Ascending aorta (tissue), 2 donors: ENCODE data around the gene B3GLCT. TPM values are rescaled to one million over a fixed set of nuclear protein-coding genes. Genes with fewer than 3 reads are reported as not detected.

Experiments
- DNase-seq, 2 donors: peaks; one replicate each; pipeline ENCODE4 v3.0.0-alpha.2; 2019; ENCODE audit warnings: low spot score in 2 of 2
- H3K27ac ChIP-seq, 2 donors: fragments of 200-600 bp; sonication (generic); one replicate each; pipeline ENCODE4 v1.5.1; 2016 to 2017; ENCODE audit warnings: mild to moderate bottlenecking in 1 of 2
- H3K27me3 ChIP-seq: fragments of 200-600 bp; sonication (generic); one replicate; pipeline ENCODE4 v1.5.1; 2017
- H3K36me3 ChIP-seq, 2 donors: fragments of 200-600 bp; sonication (generic); one replicate each; pipeline ENCODE4 v1.5.1; 2016
- H3K4me1 ChIP-seq, 2 donors: fragments of 200-600 bp; sonication (generic); one replicate each; pipeline ENCODE4 v1.5.1; 2016 to 2017; ENCODE audit warnings: mild to moderate bottlenecking in 1 of 2
- H3K4me3 ChIP-seq, 2 donors: fragments of 200-600 bp; sonication (generic); one replicate each; pipeline ENCODE4 v1.5.1; 2016 to 2017; ENCODE audit warnings: mild to moderate bottlenecking in 1 of 2
- H3K9me3 ChIP-seq, 2 donors: fragments of 200-600 bp; sonication (generic); one replicate each; pipeline ENCODE4 v1.5.1; 2016
- CTCF ChIP-seq, 3 experiments: fragments of 200-600 bp in 2 of 3; fragments of 450-650 bp in 1 of 3; sonication (generic) in 2 of 3; IDR thresholded peaks; one replicate each; pipeline ENCODE4 v1.5.1; 2016 to 2019; ENCODE audit warnings: antibody characterized with exemption in 3 of 3, mild to moderate bottlenecking in 1 of 3, moderate library complexity in 1 of 3
- intact Hi-C: fragments of 100-400 bp; cut with DNase I; formaldehyde crosslinking; loops from one replicate; pipeline ENCODE4 v1.15.1; 2023
- total RNA-seq: library from RNA; depleted of rRNA; stranded (reverse); fragments of >200 nt; gene quantifications from one replicate; pipeline ENCODE4 v1.1.0, GENCODE V29; 2016

B3GLCT gene
- total RNA-seq, 1 donor from 2014 or later = 8.8 TPM

- Histone ChIP-seq H3K27me3 (no peaks in the 10 kb centered on the region), H3K9me3 (no peaks in the 10 kb centered on the region), H3K36me3 (no peaks in the 10 kb centered on the region), H3K4me3 (no peak overlapping the region), H3K4me1 (no peaks in the 10 kb centered on the region), H3K27ac (no peak overlapping the region)
- no peak for DNase-seq
- no peak for TF ChIP-seq CTCF (IDR thresholded peaks at IDR 0.05)
- intact Hi-C loops = no loop called here
These were observed 161.9 kb downstream of the B3GLCT start for GRCh38 chr13:31361673-31362072.

GRCh38 chr13:31365630-31366029 is 165.9 kb downstream of the B3GLCT start:
- no peak for TF ChIP-seq CTCF (IDR thresholded peaks at IDR 0.05)

GRCh38 chr13:31367410-31367809 is 167.6 kb downstream of the B3GLCT start:
- TF ChIP-seq CTCF (IDR thresholded peaks at IDR 0.05) = no peak
- DNase-seq = no peak
- intact Hi-C loops = no loop called here

More at GRCh38 chr13:31365630-31366029, 165.9 kb downstream of the B3GLCT start:
- Histone ChIP-seq H3K27ac (no peak overlapping the region), H3K4me3 (no peak overlapping the region), H3K4me1 (no peaks in the 10 kb centered on the region), H3K27me3 (no peaks in the 10 kb centered on the region), H3K36me3 (no peaks in the 10 kb centered on the region), H3K9me3 (no peaks in the 10 kb centered on the region)
- no peak for DNase-seq
- intact Hi-C loops = no loop called here

GRCh38 chr13:31369213-31369612 is 169.4 kb downstream of the B3GLCT start:
- H3K9me3 ChIP-seq = no peaks in the 10 kb centered on the region
- no peak for TF ChIP-seq CTCF (IDR thresholded peaks at IDR 0.05)
- no peaks in the 10 kb centered on the region for H3K4me1 ChIP-seq
- H3K27ac ChIP-seq = no peak overlapping the region
- H3K27me3 ChIP-seq = no peaks in the 10 kb centered on the region
- no peak for DNase-seq
- no peaks in the 10 kb centered on the region for H3K36me3 ChIP-seq
- H3K4me3 ChIP-seq = no peak overlapping the region
- intact Hi-C loops = no loop called here

More at GRCh38 chr13:31367410-31367809, 167.6 kb downstream of the B3GLCT start:
- no peaks in the 10 kb centered on the region for H3K4me1 ChIP-seq
- H3K27ac ChIP-seq = no peak overlapping the region
- H3K9me3 ChIP-seq = no peaks in the 10 kb centered on the region
- H3K36me3 ChIP-seq = no peaks in the 10 kb centered on the region
- no peaks in the 10 kb centered on the region for H3K27me3 ChIP-seq
- H3K4me3 ChIP-seq = no peak overlapping the region

GRCh38 chr13:31372454-31372853 is 172.7 kb downstream of the B3GLCT start:
- Histone ChIP-seq H3K27me3 (no peaks in the 10 kb centered on the region), H3K36me3 (no peaks in the 10 kb centered on the region), H3K4me1 (no peaks in the 10 kb centered on the region), H3K9me3 (no peaks in the 10 kb centered on the region), H3K4me3 (no peak overlapping the region), H3K27ac (no peak overlapping the region)
- no peak for TF ChIP-seq CTCF (IDR thresholded peaks at IDR 0.05)
- DNase-seq = no peak
- intact Hi-C loops = no loop called here

GRCh38 chr13:31374682-31375081 is 174.9 kb downstream of the B3GLCT start:
- no peaks in the 10 kb centered on the region for H3K9me3 ChIP-seq

More at GRCh38 chr13:31374682-31375081, 174.9 kb downstream of the B3GLCT start:
- Histone ChIP-seq H3K36me3 (no peaks in the 10 kb centered on the region), H3K4me3 (no peak overlapping the region), H3K4me1 (no peaks in the 10 kb centered on the region), H3K27ac (no peak overlapping the region), H3K27me3 (no peaks in the 10 kb centered on the region)
- no peak for DNase-seq
- no peak for TF ChIP-seq CTCF (IDR thresholded peaks at IDR 0.05)
- intact Hi-C loops = no loop called here
